Measurements from ENCODE around the gene DLG3. TPM values are rescaled to one million over a fixed set of nuclear protein-coding genes. Genes with fewer than 3 reads are reported as not detected.

Gene DLG3
- total and polyA plus RNA-seq, 12 donors = 5.7 to 13.1 (median 10.4) TPM

DNA sequence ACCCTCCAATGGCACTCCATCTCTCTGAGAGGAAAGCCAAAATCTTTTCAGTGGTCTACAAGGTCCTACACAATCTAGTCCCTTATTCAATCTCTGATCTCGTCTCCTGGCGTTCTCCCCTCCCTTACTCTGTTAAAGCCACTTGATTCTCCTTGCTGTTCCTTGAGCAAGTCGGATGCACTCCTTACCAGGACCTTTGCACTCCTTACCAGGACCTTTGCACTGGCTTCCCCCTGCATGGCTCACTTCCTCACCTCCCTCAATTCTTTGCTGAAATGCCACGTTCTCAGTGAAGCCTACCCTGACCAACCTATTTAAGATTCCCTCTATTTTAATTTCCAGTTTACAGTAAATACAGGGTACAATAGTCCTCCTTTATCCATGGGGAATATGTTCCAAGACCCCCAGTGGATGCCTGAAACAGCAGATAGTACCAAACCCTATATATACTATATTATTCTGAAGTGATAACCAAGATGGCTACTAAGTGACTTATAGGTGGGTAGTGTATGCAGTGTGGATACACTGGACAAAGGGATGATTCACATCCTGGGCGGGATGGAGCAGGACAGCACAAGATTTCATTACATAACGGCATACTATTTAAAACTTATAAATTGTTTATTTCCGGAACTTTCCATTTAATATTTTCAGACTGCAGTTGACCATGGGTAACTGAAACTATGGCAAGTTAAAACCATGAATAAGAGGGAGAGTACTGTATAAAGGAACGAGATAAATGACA lies 6.5 kb upstream of the DLG3 start:
- intact Hi-C loops (cut with DNase I) = no loop called here
- no peak for ATAC-seq
- peaks cover 0 to 78% (median 0%) of the 10 kb centered on the region in 7 donors for H3K27me3 ChIP-seq
- H3K27ac ChIP-seq = no peak overlapping the region
- whole genome bisulfite sequencing, 2 donors = 82 to 86% methylated on average over 8 of the region's 8 CpGs
- H3K4me1 ChIP-seq = peaks cover 0 to 17% (median 9%) of the 10 kb centered on the region in 9 donors
- no peak overlapping the region for H3K4me3 ChIP-seq
- no peak for DNase-seq
- H3K36me3 ChIP-seq = no peaks in the 10 kb centered on the region
- no peaks in the 10 kb centered on the region for H3K9me3 ChIP-seq
- TF ChIP-seq, protein P1, sequence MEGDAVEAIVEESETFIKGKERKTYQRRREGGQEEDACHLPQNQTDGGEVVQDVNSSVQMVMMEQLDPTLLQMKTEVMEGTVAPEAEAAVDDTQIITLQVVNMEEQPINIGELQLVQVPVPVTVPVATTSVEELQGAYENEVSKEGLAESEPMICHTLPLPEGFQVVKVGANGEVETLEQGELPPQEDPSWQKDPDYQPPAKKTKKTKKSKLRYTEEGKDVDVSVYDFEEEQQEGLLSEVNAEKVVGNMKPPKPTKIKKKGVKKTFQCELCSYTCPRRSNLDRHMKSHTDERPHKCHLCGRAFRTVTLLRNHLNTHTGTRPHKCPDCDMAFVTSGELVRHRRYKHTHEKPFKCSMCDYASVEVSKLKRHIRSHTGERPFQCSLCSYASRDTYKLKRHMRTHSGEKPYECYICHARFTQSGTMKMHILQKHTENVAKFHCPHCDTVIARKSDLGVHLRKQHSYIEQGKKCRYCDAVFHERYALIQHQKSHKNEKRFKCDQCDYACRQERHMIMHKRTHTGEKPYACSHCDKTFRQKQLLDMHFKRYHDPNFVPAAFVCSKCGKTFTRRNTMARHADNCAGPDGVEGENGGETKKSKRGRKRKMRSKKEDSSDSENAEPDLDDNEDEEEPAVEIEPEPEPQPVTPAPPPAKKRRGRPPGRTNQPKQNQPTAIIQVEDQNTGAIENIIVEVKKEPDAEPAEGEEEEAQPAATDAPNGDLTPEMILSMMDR (IDR thresholded peaks at IDR 0.05) = no peak

DNA sequence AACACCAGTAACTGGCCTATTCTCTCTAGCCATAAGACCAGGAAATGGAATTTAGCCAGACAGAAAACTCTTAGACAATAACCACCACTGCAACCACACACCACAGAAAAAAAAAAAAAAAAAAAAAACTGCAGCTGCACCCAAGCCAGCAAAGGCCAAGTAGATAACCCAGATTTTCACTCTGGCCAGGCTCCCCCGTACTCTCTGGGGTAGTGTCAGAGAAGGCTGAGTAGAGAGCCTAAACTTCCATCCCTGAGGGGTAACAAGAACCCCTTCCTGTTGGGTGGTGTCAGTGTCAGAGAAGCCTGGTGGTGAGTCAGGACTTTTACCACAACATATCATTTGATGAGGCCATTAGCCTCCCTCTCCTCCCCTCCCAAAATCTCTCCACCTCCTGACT lies 5.6 kb upstream of the DLG3 start:
- no peaks in the 10 kb centered on the region for H3K9me3 ChIP-seq
- DNase-seq (no peak), ATAC-seq (no peak)
- intact Hi-C loops (cut with DNase I) = no loop called here
- TF ChIP-seq, protein P1 (IDR thresholded peaks at IDR 0.05) = no peak
- no peak overlapping the region for H3K4me3 ChIP-seq
- H3K27ac ChIP-seq = no peak overlapping the region
- H3K4me1 ChIP-seq = peaks cover 0 to 13% (median 9%) of the 10 kb centered on the region in 9 donors
- WGBS, 2 donors = 27 to 38% methylated on average over 1 of the region's 1 CpG
- H3K36me3 ChIP-seq = no peaks in the 10 kb centered on the region
- H3K27me3 ChIP-seq = peaks cover 0 to 87% (median 3%) of the 10 kb centered on the region in 7 donors

DNA sequence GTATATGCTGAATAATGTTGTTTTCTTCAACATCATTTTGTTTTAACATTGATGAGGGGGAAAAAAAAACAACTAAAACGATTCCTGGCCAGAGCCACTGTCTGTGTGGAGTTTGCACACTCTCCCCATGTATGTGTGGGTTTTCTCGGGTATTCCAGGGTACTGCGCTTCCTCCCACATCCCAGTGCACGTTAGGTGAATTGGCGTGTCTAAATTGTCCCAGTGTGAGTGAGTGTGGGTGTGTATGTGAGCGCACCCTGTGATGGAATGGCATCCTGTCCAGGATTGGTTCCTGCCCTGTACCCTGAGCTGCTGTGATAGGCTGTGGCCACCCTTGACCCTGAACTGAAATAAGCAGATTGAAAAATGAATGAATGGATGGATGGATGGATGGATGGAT lies 2.4 kb upstream of the DLG3 start:
- TF ChIP-seq, protein P1 (IDR thresholded peaks at IDR 0.05) = no peak
- Histone ChIP-seq H3K4me3 (no peak overlapping the region), H3K9me3 (no peaks in the 10 kb centered on the region), H3K27ac (no peak overlapping the region), H3K27me3 (peaks cover 0 to 89% (median 11%) of the 10 kb centered on the region in 7 donors), H3K36me3 (no peaks in the 10 kb centered on the region), H3K4me1 (peaks cover 0 to 2% (median 0%) of the 10 kb centered on the region in 9 donors)
- 61 to 62% methylated on average over 6 of the region's 6 CpGs for WGBS, 2 donors
- no peak for ATAC-seq
- no peak for DNase-seq
- intact Hi-C loops (cut with DNase I) = no loop called here

DNA sequence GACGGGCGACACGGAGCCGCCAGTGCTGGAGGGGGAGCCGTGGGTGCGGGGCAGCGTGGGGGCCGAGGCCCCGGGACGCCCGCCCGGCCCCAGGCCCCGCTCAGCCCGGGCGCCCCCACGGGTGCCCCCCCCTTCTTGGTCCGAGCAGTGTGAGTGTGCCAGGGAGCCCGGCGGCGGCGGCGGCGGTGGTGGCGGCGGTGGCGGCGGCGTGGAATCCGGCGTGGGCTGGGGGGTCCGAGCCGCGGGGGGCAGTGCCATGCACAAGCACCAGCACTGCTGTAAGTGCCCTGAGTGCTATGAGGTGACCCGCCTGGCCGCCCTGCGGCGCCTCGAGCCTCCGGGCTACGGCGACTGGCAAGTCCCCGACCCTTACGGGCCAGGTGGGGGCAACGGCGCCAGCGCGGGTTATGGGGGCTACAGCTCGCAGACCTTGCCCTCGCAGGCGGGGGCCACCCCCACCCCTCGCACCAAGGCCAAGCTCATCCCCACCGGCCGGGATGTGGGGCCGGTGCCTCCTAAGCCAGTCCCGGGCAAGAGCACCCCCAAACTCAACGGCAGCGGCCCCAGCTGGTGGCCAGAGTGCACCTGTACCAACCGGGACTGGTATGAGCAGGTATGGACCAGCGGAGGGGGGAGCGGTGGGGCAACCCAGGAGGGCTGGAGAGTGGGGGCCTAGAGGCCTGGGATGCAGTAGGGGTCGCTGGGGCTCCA lies 466 bp downstream of the DLG3 start:
- TF ChIP-seq, protein P1 (IDR thresholded peaks at IDR 0.05) = no peak
- Histone ChIP-seq H3K4me3 (peak overlapping the region in 6 of 10 donors; percentile 14 to 29 (median 23)), H3K9me3 (no peaks in the 10 kb centered on the region), H3K36me3 (no peaks in the 10 kb centered on the region), H3K27ac (no peak overlapping the region), H3K27me3 (peaks cover 0 to 65% (median 11%) of the 10 kb centered on the region in 7 donors), H3K4me1 (no peaks in the 10 kb centered on the region)
- WGBS, 2 donors = 5 to 6% methylated on average over 12 to 41 of the region's 61 CpGs
- DNase-seq = no peak
- intact Hi-C loops (cut with DNase I) = no loop called here
- ATAC-seq = peak in 1 of 8 donors; percentile 12

Measured in heart right ventricle (tissue), 16 donors.